ENCODE results near the gene DLG1.

DNA sequence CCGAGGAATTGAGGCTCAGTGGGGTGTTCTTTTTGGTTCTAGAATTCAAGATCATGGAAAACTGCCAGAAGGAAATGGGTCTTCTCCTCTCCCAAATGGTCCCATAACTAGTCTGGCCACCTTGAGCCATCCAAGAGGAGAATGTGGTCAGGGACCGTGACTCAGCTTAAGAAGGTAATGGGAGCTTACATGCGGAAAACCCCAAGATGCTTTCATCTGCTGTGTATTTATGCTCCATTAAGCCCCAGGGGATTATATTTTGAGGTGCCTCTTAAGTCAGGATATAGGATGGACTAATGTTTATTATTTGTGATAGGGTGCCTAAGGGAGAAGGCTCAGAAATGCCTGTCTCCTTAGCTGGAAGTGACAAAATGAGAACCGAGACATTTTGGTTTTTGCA is 39.2 kb upstream of the DLG1 start:
- TF ChIP-seq RAD21 (IDR thresholded peaks at IDR 0.05; ENCODE audit: low read depth) (no peak), TEAD4 (IDR thresholded peaks at IDR 0.05) (no peak), NFIC (IDR thresholded peaks at IDR 0.05) (no peak), YY1 (IDR thresholded peaks at IDR 0.05; ENCODE audit: low read depth) (no peak), EP300 (IDR thresholded peaks at IDR 0.05; ENCODE audit: borderline replicate concordance) (no peak), CEBPB (IDR thresholded peaks at IDR 0.05) (no peak), CREB1 (IDR thresholded peaks at IDR 0.05; ENCODE audit: low read depth) (no peak), ZBTB7A (IDR thresholded peaks at IDR 0.05; ENCODE audit: low read depth) (no peak), FOXM1 (IDR thresholded peaks at IDR 0.05; ENCODE audit: borderline replicate concordance, low read depth) (no peak)
- TF ChIP-seq, protein P1, sequence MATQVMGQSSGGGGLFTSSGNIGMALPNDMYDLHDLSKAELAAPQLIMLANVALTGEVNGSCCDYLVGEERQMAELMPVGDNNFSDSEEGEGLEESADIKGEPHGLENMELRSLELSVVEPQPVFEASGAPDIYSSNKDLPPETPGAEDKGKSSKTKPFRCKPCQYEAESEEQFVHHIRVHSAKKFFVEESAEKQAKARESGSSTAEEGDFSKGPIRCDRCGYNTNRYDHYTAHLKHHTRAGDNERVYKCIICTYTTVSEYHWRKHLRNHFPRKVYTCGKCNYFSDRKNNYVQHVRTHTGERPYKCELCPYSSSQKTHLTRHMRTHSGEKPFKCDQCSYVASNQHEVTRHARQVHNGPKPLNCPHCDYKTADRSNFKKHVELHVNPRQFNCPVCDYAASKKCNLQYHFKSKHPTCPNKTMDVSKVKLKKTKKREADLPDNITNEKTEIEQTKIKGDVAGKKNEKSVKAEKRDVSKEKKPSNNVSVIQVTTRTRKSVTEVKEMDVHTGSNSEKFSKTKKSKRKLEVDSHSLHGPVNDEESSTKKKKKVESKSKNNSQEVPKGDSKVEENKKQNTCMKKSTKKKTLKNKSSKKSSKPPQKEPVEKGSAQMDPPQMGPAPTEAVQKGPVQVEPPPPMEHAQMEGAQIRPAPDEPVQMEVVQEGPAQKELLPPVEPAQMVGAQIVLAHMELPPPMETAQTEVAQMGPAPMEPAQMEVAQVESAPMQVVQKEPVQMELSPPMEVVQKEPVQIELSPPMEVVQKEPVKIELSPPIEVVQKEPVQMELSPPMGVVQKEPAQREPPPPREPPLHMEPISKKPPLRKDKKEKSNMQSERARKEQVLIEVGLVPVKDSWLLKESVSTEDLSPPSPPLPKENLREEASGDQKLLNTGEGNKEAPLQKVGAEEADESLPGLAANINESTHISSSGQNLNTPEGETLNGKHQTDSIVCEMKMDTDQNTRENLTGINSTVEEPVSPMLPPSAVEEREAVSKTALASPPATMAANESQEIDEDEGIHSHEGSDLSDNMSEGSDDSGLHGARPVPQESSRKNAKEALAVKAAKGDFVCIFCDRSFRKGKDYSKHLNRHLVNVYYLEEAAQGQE (IDR thresholded peaks at IDR 0.05; ENCODE audit: low read depth): no peak
